ENCODE results near the gene OGFOD3.
"Not testable (repeated sequence)": the region's sequence is repeated elsewhere in the genome, so short reads cannot be mapped to it uniquely, and the experiment has no call there.

Gene OGFOD3

GRCh38 chr17:82418001-82418986, at the start of gene OGFOD3, which contains the start of gene HEXD:
TSS of gene OGFOD3 (minus strand) at chr17:82418586. CDS start at chr17:82418485, 101 bp downstream.
TSS of gene HEXD (plus strand) at chr17:82418347. CDS start at chr17:82419800, 1,453 bp downstream.
- no peaks in the 10 kb centered on the region for H3K27me3 ChIP-seq (ENCODE audit: control insufficient read depth, insufficient read depth, low read length)
- H3K27ac ChIP-seq (ENCODE audit: low read depth, low read length), result no peak within 1 kb of the TSS
- H3K4me3 ChIP-seq (ENCODE audit: low read depth, low read length), result peak within 1 kb of the TSS; percentile 89
- H3K9ac ChIP-seq (ENCODE audit: low read length), result peak within 1 kb of the TSS; percentile 98
- H3K9me3 ChIP-seq (ENCODE audit: control insufficient read depth, insufficient read depth, low read depth, low read length), result peaks cover 3% of the 10 kb centered on the region; the same call in 1 of the 2 replicates
- H3K36me3 ChIP-seq (ENCODE audit: control insufficient read depth, insufficient read depth, low read length), result peaks cover 5% of the 10 kb centered on the region; the same call in 1 of the 2 replicates
- peaks cover 6% of the 10 kb centered on the region for H3K4me1 ChIP-seq (ENCODE audit: control insufficient read depth, insufficient read depth, low read length)

DNA sequence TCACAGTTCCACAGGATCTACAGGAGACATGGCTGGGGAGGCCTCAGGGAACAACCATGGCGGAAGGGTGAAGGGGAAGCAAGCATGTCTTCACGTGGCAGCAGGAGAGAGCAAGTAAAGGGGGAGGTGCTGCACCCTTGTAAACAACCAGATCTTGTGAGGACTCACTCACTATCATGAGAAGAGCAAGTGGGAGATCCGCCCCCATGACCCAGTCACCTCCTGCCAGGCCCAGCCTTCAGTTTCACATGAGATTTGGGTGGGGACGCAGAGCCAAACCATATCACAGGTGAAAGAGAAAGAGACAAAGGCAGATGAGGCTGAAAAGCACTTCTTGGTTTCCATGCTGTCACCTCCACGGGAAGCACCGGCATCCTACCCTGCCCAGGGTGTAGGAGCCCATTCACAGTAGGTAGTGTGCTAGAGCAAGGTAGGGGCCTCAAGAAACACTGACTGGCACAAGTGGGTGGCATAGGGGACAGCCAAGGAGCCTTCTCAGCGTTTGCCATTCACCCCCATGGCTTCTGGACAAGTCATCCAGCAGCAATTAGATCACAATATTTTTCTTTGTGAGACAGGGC, 46.7 kb upstream of the OGFOD3 start:
- H3K9me3 ChIP-seq (ENCODE audit: control insufficient read depth, insufficient read depth, low read depth, low read length), result no peaks in the 10 kb centered on the region
- peaks cover 86% of the 10 kb centered on the region for H3K36me3 ChIP-seq (ENCODE audit: control insufficient read depth, insufficient read depth, low read length)
- H3K27me3 ChIP-seq (ENCODE audit: control insufficient read depth, insufficient read depth, low read length), result no peaks in the 10 kb centered on the region
- no peak overlapping the region for H3K9ac ChIP-seq (ENCODE audit: low read length)
- H3K4me1 ChIP-seq (ENCODE audit: control insufficient read depth, insufficient read depth, low read length), result no peaks in the 10 kb centered on the region
- H3K27ac ChIP-seq (ENCODE audit: low read depth, low read length), result no peak overlapping the region
- no peak overlapping the region for H3K4me3 ChIP-seq (ENCODE audit: low read depth, low read length)

GRCh38 chr17:82464567-82464929, 46.2 kb upstream of the OGFOD3 start:
- H3K9ac ChIP-seq (ENCODE audit: low read length), result no peak overlapping the region
- H3K27me3 ChIP-seq (ENCODE audit: control insufficient read depth, insufficient read depth, low read length), result no peaks in the 10 kb centered on the region
- peaks cover 86% of the 10 kb centered on the region for H3K36me3 ChIP-seq (ENCODE audit: control insufficient read depth, insufficient read depth, low read length)
- H3K4me3 ChIP-seq (ENCODE audit: low read depth, low read length), result no peak overlapping the region
- no peak overlapping the region for H3K27ac ChIP-seq (ENCODE audit: low read depth, low read length)
- no peaks in the 10 kb centered on the region for H3K9me3 ChIP-seq (ENCODE audit: control insufficient read depth, insufficient read depth, low read depth, low read length)
- no peaks in the 10 kb centered on the region for H3K4me1 ChIP-seq (ENCODE audit: control insufficient read depth, insufficient read depth, low read length)

GRCh38 chr17:82463925-82464566, 45.7 kb upstream of the OGFOD3 start:
- H3K9ac ChIP-seq (ENCODE audit: low read length), result no peak overlapping the region
- H3K27ac ChIP-seq (ENCODE audit: low read depth, low read length), result no peak overlapping the region
- H3K9me3 ChIP-seq (ENCODE audit: control insufficient read depth, insufficient read depth, low read depth, low read length), result no peaks in the 10 kb centered on the region
- H3K27me3 ChIP-seq (ENCODE audit: control insufficient read depth, insufficient read depth, low read length), result no peaks in the 10 kb centered on the region
- H3K4me1 ChIP-seq (ENCODE audit: control insufficient read depth, insufficient read depth, low read length), result no peaks in the 10 kb centered on the region
- H3K36me3 ChIP-seq (ENCODE audit: control insufficient read depth, insufficient read depth, low read length), result peaks cover 82% of the 10 kb centered on the region
- no peak overlapping the region for H3K4me3 ChIP-seq (ENCODE audit: low read depth, low read length)

- no peak overlapping the region for H3K27ac ChIP-seq (ENCODE audit: low read depth, low read length)
- no peaks in the 10 kb centered on the region for H3K4me1 ChIP-seq (ENCODE audit: control insufficient read depth, insufficient read depth, low read length)
- H3K27me3 ChIP-seq (ENCODE audit: control insufficient read depth, insufficient read depth, low read length), result no peaks in the 10 kb centered on the region
- H3K4me3 ChIP-seq (ENCODE audit: low read depth, low read length), result no peak overlapping the region
- no peak overlapping the region for H3K9ac ChIP-seq (ENCODE audit: low read length)
- no peaks in the 10 kb centered on the region for H3K9me3 ChIP-seq (ENCODE audit: control insufficient read depth, insufficient read depth, low read depth, low read length)
- H3K36me3 ChIP-seq (ENCODE audit: control insufficient read depth, insufficient read depth, low read length), result peaks cover 75% of the 10 kb centered on the region
Observed at GRCh38 chr17:82463391-82463790, 45.0 kb upstream of the OGFOD3 start.

GRCh38 chr17:82461827-82462524, 43.6 kb upstream of the OGFOD3 start:
- Histone ChIP-seq H3K4me3 (ENCODE audit: low read depth, low read length) (no peak overlapping the region), H3K36me3 (ENCODE audit: control insufficient read depth, insufficient read depth, low read length) (peaks cover 68% of the 10 kb centered on the region)

GRCh38 chr17:82459936-82460335, 41.5 kb upstream of the OGFOD3 start:
- H3K4me3 ChIP-seq (ENCODE audit: low read depth, low read length); H3K9me3 ChIP-seq (ENCODE audit: control insufficient read depth, insufficient read depth, low read depth, low read length); H3K4me1 ChIP-seq (ENCODE audit: control insufficient read depth, insufficient read depth, low read length); H3K27me3 ChIP-seq (ENCODE audit: control insufficient read depth, insufficient read depth, low read length); H3K27ac ChIP-seq (ENCODE audit: low read depth, low read length); H3K9ac ChIP-seq (ENCODE audit: low read length): not testable (repeated sequence)
- H3K36me3 ChIP-seq (ENCODE audit: control insufficient read depth, insufficient read depth, low read length), result peaks cover 49% of the 10 kb centered on the region

More at GRCh38 chr17:82461827-82462524, 43.6 kb upstream of the OGFOD3 start:
- no peaks in the 10 kb centered on the region for H3K27me3 ChIP-seq (ENCODE audit: control insufficient read depth, insufficient read depth, low read length)
- H3K4me1 ChIP-seq (ENCODE audit: control insufficient read depth, insufficient read depth, low read length), result 0 out of 2 replicates have a peak, but pooled peaks cover 4% of the 10 kb centered on the region
- no peak overlapping the region for H3K9ac ChIP-seq (ENCODE audit: low read length)
- H3K9me3 ChIP-seq (ENCODE audit: control insufficient read depth, insufficient read depth, low read depth, low read length), result no peaks in the 10 kb centered on the region
- H3K27ac ChIP-seq (ENCODE audit: low read depth, low read length), result no peak overlapping the region

- Histone ChIP-seq H3K9ac (ENCODE audit: low read length) (peak overlapping the region; percentile 76), H3K27me3 (ENCODE audit: control insufficient read depth, insufficient read depth, low read length) (no peaks in the 10 kb centered on the region), H3K36me3 (ENCODE audit: control insufficient read depth, insufficient read depth, low read length) (peaks cover 39% of the 10 kb centered on the region), H3K27ac (ENCODE audit: low read depth, low read length) (peak overlapping the region; percentile 8; the same call in 1 of the 2 replicates), H3K4me1 (ENCODE audit: control insufficient read depth, insufficient read depth, low read length) (0 out of 2 replicates have a peak, but pooled peaks cover 4% of the 10 kb centered on the region), H3K4me3 (ENCODE audit: low read depth, low read length) (peak overlapping the region; percentile 89), H3K9me3 (ENCODE audit: control insufficient read depth, insufficient read depth, low read depth, low read length) (no peaks in the 10 kb centered on the region)
Observed at GRCh38 chr17:82458885-82459424, 40.6 kb upstream of the OGFOD3 start.

DNA sequence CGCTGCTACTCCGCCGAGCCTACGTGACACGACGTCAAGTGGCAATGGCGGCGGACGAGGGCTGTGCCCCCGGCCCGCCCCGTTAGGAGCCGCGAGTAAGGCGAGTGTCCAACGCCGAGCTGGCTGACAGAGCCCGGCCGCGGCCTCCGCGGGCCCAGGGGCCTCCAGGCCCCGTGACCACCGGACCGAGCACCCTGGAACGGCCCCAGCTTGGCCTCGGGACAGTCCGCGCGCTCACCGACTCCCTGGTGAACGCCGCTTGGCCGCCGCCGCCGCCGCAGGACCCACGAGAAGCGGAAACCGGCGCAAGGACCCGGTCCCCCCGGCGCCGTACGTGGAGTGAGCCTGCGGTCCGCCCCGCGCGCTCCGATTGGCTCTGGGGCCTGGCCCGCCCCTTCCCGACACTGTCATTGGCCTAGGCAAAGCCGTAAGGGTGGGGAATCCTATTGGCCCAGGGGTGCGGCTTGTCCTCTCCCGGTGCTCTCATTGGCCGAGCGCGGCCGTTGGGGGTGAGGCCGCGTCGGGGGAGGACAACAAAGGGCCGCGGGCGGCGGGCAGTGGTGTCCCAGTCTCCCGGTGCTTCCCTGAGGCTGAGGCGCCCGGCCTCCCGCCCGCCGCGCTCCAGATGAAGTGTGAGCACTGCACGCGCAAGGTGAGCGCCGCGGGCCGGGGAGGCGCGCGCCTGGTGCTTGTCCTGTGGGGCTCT, 39.9 kb upstream of the OGFOD3 start, which contains the start of gene NARF:
TSS of gene NARF (plus strand) at position 563 of the 706 bp plus-strand sequence. CDS start at position 626, 63 bp downstream.
- peak within 1 kb of the TSS; percentile 89 for H3K4me3 ChIP-seq (ENCODE audit: low read depth, low read length)
- no peaks in the 10 kb centered on the region for H3K27me3 ChIP-seq (ENCODE audit: control insufficient read depth, insufficient read depth, low read length)
- peak within 1 kb of the TSS; percentile 94 for H3K27ac ChIP-seq (ENCODE audit: low read depth, low read length)
- H3K36me3 ChIP-seq (ENCODE audit: control insufficient read depth, insufficient read depth, low read length), result peaks cover 33% of the 10 kb centered on the region
- peak within 1 kb of the TSS; percentile 77 for H3K9ac ChIP-seq (ENCODE audit: low read length)
- H3K9me3 ChIP-seq (ENCODE audit: control insufficient read depth, insufficient read depth, low read depth, low read length), result peaks cover 3% of the 10 kb centered on the region; the same call in 1 of the 2 replicates
- H3K4me1 ChIP-seq (ENCODE audit: control insufficient read depth, insufficient read depth, low read length), result 0 out of 2 replicates have a peak, but pooled peaks cover 4% of the 10 kb centered on the region

- peaks cover 5% of the 10 kb centered on the region; the same call in 1 of the 2 replicates for H3K9me3 ChIP-seq (ENCODE audit: control insufficient read depth, insufficient read depth, low read depth, low read length)
- peak overlapping the region; percentile 89 for H3K4me3 ChIP-seq (ENCODE audit: low read depth, low read length)
- peak overlapping the region; percentile 94 for H3K27ac ChIP-seq (ENCODE audit: low read depth, low read length)
- peak overlapping the region; percentile 77 for H3K9ac ChIP-seq (ENCODE audit: low read length)
- 0 out of 2 replicates have a peak, but pooled peaks cover 4% of the 10 kb centered on the region for H3K4me1 ChIP-seq (ENCODE audit: control insufficient read depth, insufficient read depth, low read length)
- H3K27me3 ChIP-seq (ENCODE audit: control insufficient read depth, insufficient read depth, low read length), result no peaks in the 10 kb centered on the region
- peaks cover 29% of the 10 kb centered on the region for H3K36me3 ChIP-seq (ENCODE audit: control insufficient read depth, insufficient read depth, low read length)
Observed at GRCh38 chr17:82457929-82458178, 39.5 kb upstream of the OGFOD3 start.

Measured in HUES6 (cell line).